HEK293 (cell line): ENCODE measurements around the gene NFATC1.

ENCODE experiments used
- CTCF ChIA-PET: fragments of 350-600 bp; formaldehyde crosslinking; extraction: SDS; loops from one replicate; lab custom pipeline; 2021; ENCODE audit warnings: antibody characterized with exemption; lab: Yijun Ruan, JAX
- POLR2A ChIA-PET: fragments of 300-600 bp; formaldehyde crosslinking; extraction: SDS; loops from one replicate; lab custom pipeline; 2020; ENCODE audit warnings: antibody characterized with exemption, inconsistent platforms; lab: Yijun Ruan, JAX
- H3K27ac ChIP-seq: fragments of 200-500 bp; sonication (Bioruptor generic); 2 replicates; pipeline ENCODE4 v1.5.1; 2014; ENCODE audit warnings: low read depth, low read length, control low read depth, inconsistent platforms; ENCODE audit errors: extremely low read depth
- H3K36me3 ChIP-seq, 2 experiments: fragments of 200-500 bp in 1 of 2; sonication (Bioruptor generic) in 1 of 2; 1 replicate in 1 of 2; 2 replicates in 1 of 2; pipeline ENCODE4 v1.5.1; 2014 to 2017; ENCODE audit warnings: inconsistent platforms in 2 of 2, low read length in 2 of 2; ENCODE audit not compliant: control insufficient read depth in 2 of 2, insufficient read depth in 1 of 2
- H3K4me1 ChIP-seq: fragments of 200-500 bp; sonication (Bioruptor generic); 2 replicates; pipeline ENCODE4 v1.5.1; 2014; ENCODE audit warnings: mild to moderate bottlenecking, low read length, inconsistent platforms; ENCODE audit not compliant: control insufficient read depth, insufficient read depth
- H3K4me3 ChIP-seq: 2 replicates; pipeline ENCODE4 v1.5.1; 2011; ENCODE audit warnings: low read depth, mild to moderate bottlenecking, control low read depth, low read length, moderate library complexity
- H3K9me3 ChIP-seq: fragments of 200-500 bp; sonication (Bioruptor generic); 2 replicates; pipeline ENCODE4 v1.5.1; 2014; ENCODE audit warnings: low read depth, low read length, inconsistent platforms; ENCODE audit not compliant: control insufficient read depth, insufficient read depth
- BCL11B ChIP-seq: fragments of 450-650 bp; formaldehyde crosslinking; IDR thresholded peaks from 2 replicates; pipeline ENCODE4 v1.5.1; 2016; ENCODE audit warnings: low read depth, missing biosample characterization, missing genetic modification characterization
- HOXC10 ChIP-seq: sonication (generic); formaldehyde crosslinking; IDR thresholded peaks from 2 replicates; pipeline ENCODE4 v1.8.1; 2023; ENCODE audit warnings: mild to moderate bottlenecking, missing genetic modification reagents
- KLF1 ChIP-seq: fragments of 450-650 bp; formaldehyde crosslinking; IDR thresholded peaks from 2 replicates; pipeline ENCODE4 v1.5.1; 2016; ENCODE audit warnings: missing biosample characterization, missing genetic modification characterization
- KLF8 ChIP-seq: fragments of 450-650 bp; formaldehyde crosslinking; IDR thresholded peaks from 2 replicates; pipeline ENCODE4 v1.5.1; 2016; ENCODE audit warnings: missing biosample characterization, missing genetic modification characterization
- MZF1 ChIP-seq: fragments of 450-650 bp; formaldehyde crosslinking; IDR thresholded peaks from 2 replicates; pipeline ENCODE4 v1.5.1; 2017; ENCODE audit warnings: missing biosample characterization, missing genetic modification characterization, borderline replicate concordance
- OVOL3 ChIP-seq: fragments of 450-650 bp; formaldehyde crosslinking; IDR thresholded peaks from 2 replicates; pipeline ENCODE4 v1.5.1; 2016; ENCODE audit warnings: missing biosample characterization, missing genetic modification characterization
- REPIN1 ChIP-seq: fragments of 450-650 bp; formaldehyde crosslinking; IDR thresholded peaks from 2 replicates; pipeline ENCODE4 v1.5.1; 2017; ENCODE audit warnings: missing biosample characterization, missing genetic modification characterization, low read depth
- SCRT1 ChIP-seq: fragments of 450-650 bp; formaldehyde crosslinking; IDR thresholded peaks from 2 replicates; pipeline ENCODE4 v1.5.1; 2016; ENCODE audit warnings: missing biosample characterization, missing genetic modification characterization, borderline replicate concordance
- TRIM28 ChIP-seq: IDR thresholded peaks from 2 replicates; pipeline ENCODE4 v1.6.1; 2011; ENCODE audit warnings: low read length, control low read depth, borderline replicate concordance
- YY1 ChIP-seq: fragments of 450-650 bp; formaldehyde crosslinking; IDR thresholded peaks from 2 replicates; pipeline ENCODE4 v1.5.1; 2018; ENCODE audit warnings: missing biosample characterization, missing genetic modification characterization
- ZBTB20 ChIP-seq: fragments of 450-650 bp; formaldehyde crosslinking; IDR thresholded peaks from 2 replicates; pipeline ENCODE4 v1.5.1; 2016; ENCODE audit warnings: missing biosample characterization, missing genetic modification characterization
- ZBTB7A ChIP-seq: fragments of 450-650 bp; formaldehyde crosslinking; IDR thresholded peaks from 2 replicates; pipeline ENCODE4 v1.5.1; 2016; ENCODE audit warnings: low read depth, missing biosample characterization, missing genetic modification characterization
- ZNF138 ChIP-seq: fragments of 450-650 bp; formaldehyde crosslinking; IDR thresholded peaks from 2 replicates; pipeline ENCODE4 v1.5.1; 2016; ENCODE audit warnings: missing biosample characterization, missing genetic modification characterization, borderline replicate concordance
- ZNF302 ChIP-seq: fragments of 450-650 bp; formaldehyde crosslinking; IDR thresholded peaks from 2 replicates; pipeline ENCODE4 v1.5.1; 2016; ENCODE audit warnings: missing biosample characterization, missing genetic modification characterization, low read depth
- ZNF324 ChIP-seq: fragments of 450-650 bp; formaldehyde crosslinking; IDR thresholded peaks from 2 replicates; pipeline ENCODE4 v1.5.1; 2016; ENCODE audit warnings: missing biosample characterization, missing genetic modification characterization
- ZNF404 ChIP-seq: fragments of 450-650 bp; formaldehyde crosslinking; IDR thresholded peaks from 2 replicates; pipeline ENCODE4 v1.5.1; 2017; ENCODE audit warnings: missing biosample characterization, missing genetic modification characterization
- ZNF544 ChIP-seq: fragments of 450-650 bp; formaldehyde crosslinking; IDR thresholded peaks from 2 replicates; pipeline ENCODE4 v1.5.0; 2017; ENCODE audit warnings: missing biosample characterization, missing genetic modification characterization
- ZNF561 ChIP-seq: fragments of 450-650 bp; IDR thresholded peaks from 2 replicates; pipeline ENCODE4 v1.5.1; 2018; ENCODE audit warnings: missing biosample characterization, missing genetic modification characterization, borderline replicate concordance
- ZNF670 ChIP-seq: fragments of 450-650 bp; formaldehyde crosslinking; IDR thresholded peaks from 2 replicates; pipeline ENCODE4 v1.5.1; 2016; ENCODE audit warnings: missing biosample characterization, missing genetic modification characterization, low read depth
- ZNF677 ChIP-seq: fragments of 450-650 bp; IDR thresholded peaks from 2 replicates; pipeline ENCODE4 v1.5.0; 2018; ENCODE audit warnings: missing biosample characterization, mild to moderate bottlenecking, missing genetic modification characterization, moderate library complexity
- ZNF837 ChIP-seq: fragments of 450-650 bp; formaldehyde crosslinking; IDR thresholded peaks from 2 replicates; pipeline ENCODE4 v1.5.1; 2016; ENCODE audit warnings: missing biosample characterization, missing genetic modification characterization
- ZSCAN5A ChIP-seq: fragments of 450-650 bp; formaldehyde crosslinking; IDR thresholded peaks from 2 replicates; pipeline ENCODE4 v1.5.1; 2016; ENCODE audit warnings: missing biosample characterization, missing genetic modification characterization
- TF ChIP-seq, protein P1 (sequence below): fragments of 450-650 bp; formaldehyde crosslinking; IDR thresholded peaks from 2 replicates; pipeline ENCODE4 v1.5.1; 2016; ENCODE audit warnings: missing biosample characterization, missing genetic modification characterization

NFATC1 gene

GRCh38 chr18:79542876-79543750, 147.4 kb downstream of the NFATC1 start:
- ChIA-PET POLR2A (no interaction called here), CTCF (interaction anchor here (0.6 kb wide), 1 partner anchor 1768 kb away, joined by 3 read pairs; no protein-coding TSS in a partner anchor)
- Histone ChIP-seq H3K27ac (no peak overlapping the region), H3K4me1 (no peaks in the 10 kb centered on the region), H3K9me3 (no peaks in the 10 kb centered on the region)
- TF ChIP-seq ZNF670 (tag by site-specific recombination) (no peak), YY1 (tag by site-specific recombination) (no peak), ZBTB7A (tag by site-specific recombination) (no peak), OVOL3 (tag by site-specific recombination) (no peak), ZNF138 (tag by site-specific recombination) (no peak), BCL11B (tag by site-specific recombination) (no peak), ZSCAN5A (tag by site-specific recombination) (no peak), ZBTB20 (no peak), REPIN1 (no peak)
- TF ChIP-seq, protein P1, sequence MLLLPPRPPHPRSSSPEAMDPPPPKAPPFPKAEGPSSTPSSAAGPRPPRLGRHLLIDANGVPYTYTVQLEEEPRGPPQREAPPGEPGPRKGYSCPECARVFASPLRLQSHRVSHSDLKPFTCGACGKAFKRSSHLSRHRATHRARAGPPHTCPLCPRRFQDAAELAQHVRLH (tag by site-specific recombination) = no peak
- TF ChIP-seq, all 188 proteins: peak for 0
- no peaks in the 10 kb centered on the region for H3K36me3 ChIP-seq
- H3K4me3 ChIP-seq = no peak overlapping the region

DNA sequence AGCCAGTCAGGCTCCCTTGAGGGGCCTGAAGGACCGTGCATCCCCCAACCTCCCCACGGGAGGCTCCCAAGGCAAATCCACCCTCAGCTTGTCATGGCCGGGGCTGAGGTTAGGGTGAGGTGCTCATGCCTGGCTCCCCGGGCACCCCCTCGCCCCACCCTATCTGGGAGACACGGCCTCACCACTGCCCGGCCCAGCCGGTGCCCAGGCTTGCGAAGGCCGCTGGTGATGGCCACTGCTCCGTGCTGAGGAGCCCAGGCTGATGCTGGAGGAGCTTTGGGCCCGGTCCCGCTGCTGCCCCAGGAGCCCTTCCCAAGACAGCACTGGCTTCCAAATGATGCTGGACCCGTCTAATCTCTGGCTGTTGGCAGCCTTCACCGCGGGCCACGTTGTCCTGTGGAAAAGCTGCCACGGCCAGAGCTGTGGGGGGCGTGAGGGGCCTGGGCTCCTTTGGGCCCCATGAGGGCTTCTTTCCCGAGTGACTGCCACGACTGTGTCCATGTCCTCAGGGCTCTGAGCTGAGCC, 148.2 kb downstream of the NFATC1 start:
- Histone ChIP-seq H3K9me3 (no peaks in the 10 kb centered on the region), H3K4me1 (no peaks in the 10 kb centered on the region), H3K36me3 (no peaks in the 10 kb centered on the region), H3K27ac (no peak overlapping the region), H3K4me3 (no peak overlapping the region)
- POLR2A ChIA-PET = no interaction called here
- TF ChIP-seq MZF1 (tag by site-specific recombination) (no peak), ZNF302 (no peak), ZNF561 (tag by site-specific recombination) (no peak)
- CTCF ChIA-PET = interaction anchor here (0.6 kb wide), 1 partner anchor 1769 kb away, joined by 3 read pairs; no protein-coding TSS in a partner anchor

- Histone ChIP-seq H3K4me3 (no peak overlapping the region), H3K9me3 (no peaks in the 10 kb centered on the region), H3K27ac (no peak overlapping the region), H3K4me1 (no peaks in the 10 kb centered on the region), H3K36me3 (no peaks in the 10 kb centered on the region)
- CTCF ChIA-PET = interaction anchor here (0.7 kb wide), 1 partner anchor 9 kb away, joined by 3 read pairs; no protein-coding TSS in a partner anchor
- TF ChIP-seq KLF1 (tag by site-specific recombination) = peak; percentile 49
- no peak for TF ChIP-seq SCRT1 (tag by site-specific recombination)
- POLR2A ChIA-PET = no interaction called here
These were observed 148.7 kb downstream of the NFATC1 start for GRCh38 chr18:79544386-79544963.

GRCh38 chr18:79545255-79545654, 149.5 kb downstream of the NFATC1 start:
- no peaks in the 10 kb centered on the region for H3K4me1 ChIP-seq
- H3K4me3 ChIP-seq = no peak overlapping the region
- no peaks in the 10 kb centered on the region for H3K9me3 ChIP-seq
- ChIA-PET POLR2A (no interaction called here), CTCF (interaction anchor here (0.7 kb wide), 1 partner anchor 10 kb away, joined by 3 read pairs; no protein-coding TSS in a partner anchor)
- TF ChIP-seq ZNF544 (tag by site-specific recombination) = no peak
- no peak for TF ChIP-seq ZNF404 (tag by site-specific recombination)
- no peak for TF ChIP-seq TRIM28
- TF ChIP-seq KLF8 (tag by site-specific recombination) = no peak
- TF ChIP-seq ZNF324 (tag by site-specific recombination) = no peak
- no peak for TF ChIP-seq ZNF677
- no peak for TF ChIP-seq ZNF837
- TF ChIP-seq HOXC10 (CRISPR knock-in tag) = no peak
- no peak overlapping the region for H3K27ac ChIP-seq
- no peaks in the 10 kb centered on the region for H3K36me3 ChIP-seq
